Suprapubic skin (tissue), 4 donors: ENCODE data around the gene ATN1. TPM values are rescaled to one million over a fixed set of nuclear protein-coding genes. Genes with fewer than 3 reads are reported as not detected.

Experiments
- DNase-seq, 2 donors: peaks; one replicate each; pipeline ENCODE4 v3.0.0-alpha.2; 2019; ENCODE audit warnings: low spot score in 2 of 2
- H3K27ac ChIP-seq: fragments of 200-600 bp; sonication (generic); one replicate; pipeline ENCODE4 v1.5.1; 2019
- H3K27me3 ChIP-seq: fragments of 200-600 bp; sonication (generic); one replicate; pipeline ENCODE4 v1.5.1; 2019
- H3K36me3 ChIP-seq: fragments of 200-600 bp; sonication (generic); one replicate; pipeline ENCODE4 v1.5.1; 2019
- H3K4me1 ChIP-seq: fragments of 200-600 bp; sonication (generic); one replicate; pipeline ENCODE4 v1.5.1; 2019
- H3K4me3 ChIP-seq: fragments of 200-600 bp; sonication (generic); one replicate; pipeline ENCODE4 v1.5.1; 2019; ENCODE audit warnings: mild to moderate bottlenecking
- H3K9me3 ChIP-seq: fragments of 200-600 bp; sonication (generic); one replicate; pipeline ENCODE4 v1.5.1; 2019
- EP300 ChIP-seq: sonication (generic); formaldehyde crosslinking; IDR thresholded peaks from one replicate; pipeline ENCODE4 v1.6.1; 2017; ENCODE audit warnings: antibody characterized with exemption
- POLR2A ChIP-seq, 2 donors: fragments of 450-650 bp; IDR thresholded peaks; one replicate each; pipeline ENCODE4 v1.6.1; 2017; ENCODE audit warnings: antibody characterized with exemption in 2 of 2, mild to moderate bottlenecking in 2 of 2, moderate library complexity in 2 of 2
- POLR2AphosphoS5 ChIP-seq, 3 donors: sonication (generic); formaldehyde crosslinking; IDR thresholded peaks; one replicate each; pipeline ENCODE4 v1.6.1; 2017; ENCODE audit warnings: antibody characterized with exemption in 3 of 3
- WGBS: methylation state at CpG from one replicate; pipeline ENCODE4 v1.1.5; 2018; 5-methylcytosine and 5-hydroxymethylcytosine counted together
- total RNA-seq, 4 donors: library from RNA; depleted of rRNA; stranded (reverse); fragments of >200 nt; gene quantifications; one replicate each; pipeline ENCODE4 v1.1.0, GENCODE V29; 2016
- TF ChIP-seq, protein P1 (sequence below), 2 donors: fragments of 200-600 bp in 1 of 2; fragments of 450-650 bp in 1 of 2; sonication (generic) in 1 of 2; IDR thresholded peaks; one replicate each; pipeline ENCODE4 v1.5.1; 2016 to 2019; ENCODE audit warnings: antibody characterized with exemption in 2 of 2, mild to moderate bottlenecking in 1 of 2, moderate library complexity in 1 of 2

ATN1 gene
- total RNA-seq, 4 donors from 2014 or later = 58.4 to 137 (median 67.7) TPM

DNA sequence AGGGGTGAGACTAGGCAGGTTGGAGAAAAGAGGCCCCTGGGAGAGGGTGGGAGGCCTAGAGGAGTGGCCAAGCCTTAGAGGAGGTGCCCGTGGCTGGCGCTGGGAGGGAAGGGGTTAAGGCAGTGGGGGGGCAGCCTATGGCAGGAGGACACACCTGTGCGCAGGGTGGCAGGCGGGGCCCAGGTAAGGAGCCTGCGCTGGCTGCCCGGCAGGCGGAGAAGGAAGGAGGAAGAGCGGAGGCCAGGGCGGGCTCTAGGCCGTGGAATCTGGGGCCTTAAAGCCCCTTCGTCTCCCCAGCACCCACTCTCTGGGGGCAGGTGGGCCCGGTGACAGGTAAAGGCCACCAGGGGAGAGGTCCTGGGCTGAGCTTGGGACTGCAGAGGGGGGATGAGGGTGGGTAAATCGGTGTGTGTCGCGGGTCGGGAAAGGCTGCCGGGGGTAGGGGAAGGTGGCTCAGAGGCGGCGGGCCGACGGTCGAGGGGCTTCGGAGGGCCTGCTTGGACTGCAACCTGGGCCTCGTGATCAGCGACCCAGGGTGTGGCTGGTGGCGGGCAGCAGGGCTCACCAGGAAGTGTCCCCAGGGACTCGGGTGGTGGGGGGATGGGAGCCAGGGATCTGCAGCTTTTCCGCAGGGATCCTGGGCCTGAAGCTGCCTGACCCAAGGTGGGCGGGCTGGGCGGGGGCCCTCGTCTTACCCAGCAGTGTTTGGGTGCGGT lies 35.4 kb downstream of the ATN1 start:
- Histone ChIP-seq H3K4me3 (peak overlapping the region; percentile 60), H3K9me3 (no peaks in the 10 kb centered on the region), H3K4me1 (peaks cover 83% of the 10 kb centered on the region), H3K27ac (peak overlapping the region; percentile 93), H3K36me3 (peaks cover 30% of the 10 kb centered on the region), H3K27me3 (no peaks in the 10 kb centered on the region)
- DNase-seq = peak in 1 of 2 donors; percentile 83
- WGBS = 59% methylated on average over 26 of the region's 32 CpGs
- peak in 1 of 3 donors; percentile 25 for TF ChIP-seq POLR2AphosphoS5 (IDR thresholded peaks at IDR 0.05)
- TF ChIP-seq EP300 = no peak
- TF ChIP-seq POLR2A (IDR thresholded peaks at IDR 0.05) = peak in 1 of 2 donors; percentile 47
- TF ChIP-seq, protein P1, sequence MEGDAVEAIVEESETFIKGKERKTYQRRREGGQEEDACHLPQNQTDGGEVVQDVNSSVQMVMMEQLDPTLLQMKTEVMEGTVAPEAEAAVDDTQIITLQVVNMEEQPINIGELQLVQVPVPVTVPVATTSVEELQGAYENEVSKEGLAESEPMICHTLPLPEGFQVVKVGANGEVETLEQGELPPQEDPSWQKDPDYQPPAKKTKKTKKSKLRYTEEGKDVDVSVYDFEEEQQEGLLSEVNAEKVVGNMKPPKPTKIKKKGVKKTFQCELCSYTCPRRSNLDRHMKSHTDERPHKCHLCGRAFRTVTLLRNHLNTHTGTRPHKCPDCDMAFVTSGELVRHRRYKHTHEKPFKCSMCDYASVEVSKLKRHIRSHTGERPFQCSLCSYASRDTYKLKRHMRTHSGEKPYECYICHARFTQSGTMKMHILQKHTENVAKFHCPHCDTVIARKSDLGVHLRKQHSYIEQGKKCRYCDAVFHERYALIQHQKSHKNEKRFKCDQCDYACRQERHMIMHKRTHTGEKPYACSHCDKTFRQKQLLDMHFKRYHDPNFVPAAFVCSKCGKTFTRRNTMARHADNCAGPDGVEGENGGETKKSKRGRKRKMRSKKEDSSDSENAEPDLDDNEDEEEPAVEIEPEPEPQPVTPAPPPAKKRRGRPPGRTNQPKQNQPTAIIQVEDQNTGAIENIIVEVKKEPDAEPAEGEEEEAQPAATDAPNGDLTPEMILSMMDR (IDR thresholded peaks at IDR 0.05) = no peak

DNA sequence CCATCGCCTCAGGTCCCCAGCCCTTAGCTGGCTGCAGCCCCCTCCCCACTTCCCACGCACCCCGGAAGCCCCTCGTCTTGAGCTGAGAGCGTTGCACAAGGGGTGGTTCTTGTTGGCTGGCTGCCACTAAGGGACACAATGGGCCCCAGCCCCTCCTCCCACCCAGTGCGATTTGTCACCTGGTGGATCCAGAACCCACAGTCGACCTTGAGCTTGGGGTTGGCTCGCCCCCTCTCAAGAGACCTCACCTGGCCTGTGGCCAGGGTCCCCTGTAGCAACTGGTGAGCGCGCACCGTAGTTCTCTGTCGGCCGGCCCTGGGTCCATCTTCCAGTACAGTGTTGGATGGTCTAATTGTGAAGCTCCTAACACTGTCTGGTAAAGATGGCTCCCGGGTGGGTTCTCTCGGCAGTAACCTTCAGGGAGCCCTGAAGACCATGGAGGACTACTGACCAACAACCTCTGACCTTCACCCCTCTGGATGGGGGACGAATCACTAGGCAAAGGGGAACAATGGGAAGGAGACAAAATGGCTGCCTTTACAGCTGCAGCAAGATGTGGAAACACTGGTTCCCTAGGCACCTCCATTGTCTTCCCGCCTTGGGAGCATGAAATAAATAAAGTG lies 36.1 kb downstream of the ATN1 start:
- TF ChIP-seq POLR2AphosphoS5 (IDR thresholded peaks at IDR 0.05) (no peak), POLR2A (IDR thresholded peaks at IDR 0.05) (no peak), EP300 (no peak)
- TF ChIP-seq, protein P1 (IDR thresholded peaks at IDR 0.05) = no peak
- peak overlapping the region; percentile 93 for H3K27ac ChIP-seq
- H3K27me3 ChIP-seq = no peaks in the 10 kb centered on the region
- no peaks in the 10 kb centered on the region for H3K9me3 ChIP-seq
- peaks cover 36% of the 10 kb centered on the region for H3K36me3 ChIP-seq
- H3K4me3 ChIP-seq = peak overlapping the region; percentile 60
- H3K4me1 ChIP-seq = peaks cover 83% of the 10 kb centered on the region
- peak in 1 of 2 donors; percentile 75 for DNase-seq
- 44% methylated on average over 14 of the region's 17 CpGs for WGBS

GRCh38 chr12:6964605-6965025 lies 36.9 kb downstream of the ATN1 start:
- no peak for TF ChIP-seq POLR2A (IDR thresholded peaks at IDR 0.05)
- no peak for TF ChIP-seq POLR2AphosphoS5 (IDR thresholded peaks at IDR 0.05)
- TF ChIP-seq, protein P1 (IDR thresholded peaks at IDR 0.05) = no peak
- no peak for TF ChIP-seq EP300
- no peaks in the 10 kb centered on the region for H3K9me3 ChIP-seq
- H3K27ac ChIP-seq = peak overlapping the region; percentile 93
- H3K27me3 ChIP-seq = no peaks in the 10 kb centered on the region
- WGBS = 49% methylated on average over 4 of the region's 8 CpGs
- peak in 1 of 2 donors; percentile 59 for DNase-seq
- peaks cover 40% of the 10 kb centered on the region for H3K36me3 ChIP-seq
- H3K4me1 ChIP-seq = peaks cover 85% of the 10 kb centered on the region
- H3K4me3 ChIP-seq = peak overlapping the region; percentile 60

GRCh38 chr12:6965026-6965661 lies 37.4 kb downstream of the ATN1 start:
- peaks cover 84% of the 10 kb centered on the region for H3K4me1 ChIP-seq
- H3K36me3 ChIP-seq = peaks cover 40% of the 10 kb centered on the region
- TF ChIP-seq, protein P1 (IDR thresholded peaks at IDR 0.05) = peak; percentile 89 to 92
- no peak for TF ChIP-seq POLR2A (IDR thresholded peaks at IDR 0.05)
- no peak for TF ChIP-seq EP300
- peak in 2 of 3 donors; percentile 28 to 70 for TF ChIP-seq POLR2AphosphoS5 (IDR thresholded peaks at IDR 0.05)
- 22% methylated on average over 8 of the region's 12 CpGs for WGBS
- H3K9me3 ChIP-seq = no peaks in the 10 kb centered on the region
- no peaks in the 10 kb centered on the region for H3K27me3 ChIP-seq
- H3K27ac ChIP-seq = peak overlapping the region; percentile 93
- peak; percentile 91 to 95 for DNase-seq
- H3K4me3 ChIP-seq = peak overlapping the region; percentile 60

DNA sequence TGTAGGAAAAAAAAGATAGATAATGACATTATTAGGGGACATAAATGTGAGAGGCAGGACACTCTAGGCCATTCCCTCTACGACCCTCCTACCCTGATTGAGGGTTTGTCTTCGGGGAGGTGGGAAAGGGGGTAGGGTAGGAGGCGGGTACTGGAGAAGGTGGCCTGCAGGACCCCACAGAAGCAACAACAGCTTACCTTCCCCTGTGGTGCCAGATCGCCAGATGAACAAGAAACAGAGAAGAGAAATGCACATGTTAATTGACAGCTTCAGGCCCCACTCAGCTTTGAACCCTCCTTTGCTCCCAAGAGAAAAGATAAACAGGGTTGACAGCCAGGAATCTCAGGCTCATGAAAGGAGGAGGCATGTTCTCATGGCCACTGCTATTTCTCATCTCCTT lies 38.0 kb downstream of the ATN1 start:
- no peak for DNase-seq
- Histone ChIP-seq H3K27me3 (no peaks in the 10 kb centered on the region), H3K36me3 (peaks cover 40% of the 10 kb centered on the region), H3K27ac (peak overlapping the region; percentile 69), H3K4me3 (no peak overlapping the region), H3K9me3 (no peaks in the 10 kb centered on the region), H3K4me1 (peaks cover 78% of the 10 kb centered on the region)
- 77% methylated on average over 4 of the region's 4 CpGs for WGBS
- no peak for TF ChIP-seq POLR2AphosphoS5 (IDR thresholded peaks at IDR 0.05)
- TF ChIP-seq, protein P1 (IDR thresholded peaks at IDR 0.05) = no peak
- no peak for TF ChIP-seq POLR2A (IDR thresholded peaks at IDR 0.05)
- TF ChIP-seq EP300 = no peak
